HG02840 (cell line): ENCODE data around the gene PGC.

Experiments
- ATAC-seq: cut with Tn5 transposase; IDR thresholded peaks from one replicate; pipeline ENCODE4 v1.9.1; 2021; ENCODE audit warnings: mild to moderate bottlenecking, moderate library complexity, moderate number of reproducible peaks; ENCODE audit not compliant: unreplicated experiment, low FRiP score

The PGC gene

GRCh38 chr6:41750374-41750773 lies 3.2 kb upstream of the PGC start:
- ATAC-seq = no peak

- ATAC-seq = no peak
These were observed 1.3 kb upstream of the PGC start for GRCh38 chr6:41748542-41748941.

GRCh38 chr6:41748102-41748477 lies 893 bp upstream of the PGC start:
- no peak for ATAC-seq

- no peak for ATAC-seq
These were observed 1.1 kb downstream of the PGC start for GRCh38 chr6:41746107-41746506.

GRCh38 chr6:41744236-41744787 lies 2.9 kb downstream of the PGC start:
- ATAC-seq = no peak

- no peak for ATAC-seq
These were observed 3.6 kb downstream of the PGC start for GRCh38 chr6:41743406-41744235.

GRCh38 chr6:41741625-41742490 lies 5.3 kb downstream of the PGC start:
- ATAC-seq = no peak

GRCh38 chr6:41740366-41741162 lies 6.6 kb downstream of the PGC start:
- no peak for ATAC-seq

- no peak for ATAC-seq
These were observed 8.2 kb downstream of the PGC start for GRCh38 chr6:41739041-41739440.

GRCh38 chr6:41737591-41738130 lies 9.5 kb downstream of the PGC start:
- ATAC-seq = no peak

- ATAC-seq = no peak
These were observed 10.2 kb downstream of the PGC start for GRCh38 chr6:41736800-41737555.

GRCh38 chr6:41736186-41736733 lies 10.9 kb downstream of the PGC start:
- ATAC-seq = no peak

GRCh38 chr6:41735427-41736185 lies 11.6 kb downstream of the PGC start, which contains the start of gene TFEB:
Gene TFEB (minus strand): TSS chr6:41735608. CDS start chr6:41691213, 44,395 bp downstream.
- peak; percentile 46 for ATAC-seq

- ATAC-seq = peak; percentile 30
These were observed 12.4 kb downstream of the PGC start for GRCh38 chr6:41734666-41735426.

- peak; percentile 40 for ATAC-seq
These were observed 13.2 kb downstream of the PGC start for GRCh38 chr6:41733707-41734665.

GRCh38 chr6:41733360-41733706 lies 13.9 kb downstream of the PGC start:
- ATAC-seq = no peak
